Stimulated activated CD4-positive, alpha-beta T cell treated with anti-CD3 and anti-CD28 coated beads, Interleukin-4, amount 100 ng/mL, for 1 hour (primary cell): ENCODE results near the gene COL4A1.

Experiments
- DNase-seq: peaks from one replicate; pipeline ENCODE4 v3.0.0-alpha.2; 2020

COL4A1 gene

DNA sequence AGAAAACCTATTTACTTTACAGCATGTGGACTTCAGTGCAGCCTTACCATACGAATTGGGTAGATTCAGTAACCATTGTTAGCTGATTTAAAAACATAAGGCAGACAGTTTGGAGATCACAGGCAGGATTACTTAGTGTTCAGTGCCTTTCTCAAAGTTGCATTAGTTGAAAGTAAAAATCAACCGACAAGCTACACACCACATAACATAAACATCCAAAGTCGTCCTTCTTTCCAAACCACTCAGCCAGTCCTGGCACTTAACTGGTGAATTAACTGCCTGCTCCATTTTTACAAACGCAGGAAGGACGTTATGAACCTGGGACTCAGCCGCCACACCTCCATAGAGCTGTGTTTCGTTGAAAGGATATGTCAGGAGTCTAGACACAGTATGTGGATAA is 91.4 kb downstream of the COL4A1 start:
- DNase-seq: no peak

DNA sequence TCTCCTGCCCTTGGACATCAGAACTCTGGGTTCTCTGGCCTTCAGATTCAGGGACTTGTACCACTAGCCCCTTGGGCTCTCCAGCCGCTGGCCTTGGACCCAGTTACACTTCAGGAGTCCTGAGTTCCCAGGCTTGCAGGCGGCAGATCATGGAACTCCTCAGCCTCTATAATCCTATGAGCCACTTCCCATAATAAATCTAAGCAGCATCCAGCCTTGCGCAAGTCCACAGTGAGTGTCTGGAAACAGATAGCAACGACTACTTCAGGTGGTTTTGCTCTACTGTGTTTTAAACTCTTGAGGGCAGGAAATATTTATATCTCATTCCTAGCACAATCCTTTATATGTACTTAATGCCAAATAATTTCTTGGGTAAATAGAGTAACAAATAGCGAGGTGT is 92.3 kb downstream of the COL4A1 start:
- no peak for DNase-seq

DNA sequence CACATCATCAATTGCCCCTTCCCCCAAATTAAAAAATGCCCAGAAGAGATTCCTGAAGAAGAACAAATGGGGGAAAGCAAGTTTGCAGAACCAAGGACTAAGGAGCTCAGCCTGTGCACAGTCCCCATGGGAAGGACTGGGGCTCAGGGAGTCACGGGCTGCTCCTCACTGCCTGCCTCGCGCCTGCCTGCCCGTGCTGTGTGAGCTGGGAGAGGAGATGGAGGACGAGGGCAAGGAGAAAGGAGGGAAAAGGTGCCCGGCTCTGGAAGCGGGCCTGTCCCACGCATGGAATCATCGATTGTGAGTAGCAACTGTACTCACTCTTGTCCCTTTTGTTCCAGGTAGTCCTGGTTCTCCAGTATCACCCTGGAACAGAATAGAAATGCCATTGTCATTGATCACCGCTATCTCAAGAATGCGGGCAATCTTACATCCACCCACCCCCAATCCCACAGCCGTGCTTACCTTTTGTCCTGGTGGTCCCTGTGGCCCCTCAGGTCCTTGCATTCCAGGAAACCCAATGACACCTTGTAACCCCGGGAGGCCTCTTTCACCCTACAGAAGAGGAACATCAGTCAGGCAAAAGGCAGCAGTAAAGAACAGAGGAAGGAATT is 93.4 kb downstream of the COL4A1 start:
- DNase-seq: no peak

DNA sequence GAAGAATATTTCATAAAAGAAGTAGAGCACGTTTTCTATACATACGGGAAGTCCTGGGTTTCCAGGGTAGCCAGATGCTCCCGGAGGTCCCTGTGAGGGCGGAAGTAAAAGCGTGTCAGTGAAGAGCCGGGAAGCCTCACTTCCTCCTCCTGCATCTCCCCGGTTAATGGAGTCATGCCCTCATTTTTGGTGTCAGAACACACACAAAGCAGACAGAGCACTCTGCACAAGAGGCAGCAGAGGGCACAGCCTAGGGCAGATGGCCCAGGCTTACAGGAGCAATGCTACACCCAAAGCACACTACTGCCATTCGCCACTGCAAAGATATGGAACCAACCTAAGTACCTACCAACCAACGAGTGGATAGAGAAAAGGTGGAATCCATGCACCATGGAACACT is 94.4 kb downstream of the COL4A1 start:
- DNase-seq: no peak

DNA sequence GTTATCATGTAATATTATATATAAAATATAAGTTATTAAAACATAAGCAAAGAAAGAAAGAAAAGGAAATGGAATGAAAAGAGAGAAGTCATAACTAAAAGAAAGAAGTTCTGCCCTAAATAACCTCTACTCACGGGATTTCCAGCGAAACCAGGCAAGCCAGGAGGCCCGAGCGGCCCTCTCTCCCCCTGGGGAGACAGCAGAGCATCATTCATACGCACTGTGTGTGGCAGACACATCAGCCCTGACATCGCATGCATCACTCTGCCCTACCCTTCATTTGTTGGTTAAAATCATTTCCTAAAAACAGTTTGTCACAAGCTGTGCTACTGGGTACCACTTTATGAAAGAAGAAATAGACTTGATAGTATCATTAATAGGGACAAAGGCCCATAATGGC is 95.2 kb downstream of the COL4A1 start:
- no peak for DNase-seq

DNA sequence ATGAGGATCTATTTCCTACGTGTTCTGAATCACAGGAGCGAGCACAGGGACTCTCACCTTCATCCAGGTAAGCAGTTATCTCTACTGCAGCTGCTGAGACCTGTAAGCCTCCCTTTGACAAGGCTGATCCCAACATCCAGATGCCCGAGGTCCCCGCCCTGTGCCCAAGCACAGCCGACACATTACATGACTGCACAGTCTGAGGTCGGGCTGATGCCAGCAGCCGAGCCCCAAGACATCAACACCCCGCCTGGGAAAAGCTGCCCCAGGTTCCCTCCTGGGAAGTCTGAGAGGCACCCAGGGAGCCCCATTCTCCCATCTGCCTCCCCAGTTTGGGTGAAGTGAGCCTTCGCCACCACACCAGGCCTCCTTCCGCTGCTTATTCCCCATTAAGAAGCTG is 95.9 kb downstream of the COL4A1 start:
- DNase-seq: no peak

DNA sequence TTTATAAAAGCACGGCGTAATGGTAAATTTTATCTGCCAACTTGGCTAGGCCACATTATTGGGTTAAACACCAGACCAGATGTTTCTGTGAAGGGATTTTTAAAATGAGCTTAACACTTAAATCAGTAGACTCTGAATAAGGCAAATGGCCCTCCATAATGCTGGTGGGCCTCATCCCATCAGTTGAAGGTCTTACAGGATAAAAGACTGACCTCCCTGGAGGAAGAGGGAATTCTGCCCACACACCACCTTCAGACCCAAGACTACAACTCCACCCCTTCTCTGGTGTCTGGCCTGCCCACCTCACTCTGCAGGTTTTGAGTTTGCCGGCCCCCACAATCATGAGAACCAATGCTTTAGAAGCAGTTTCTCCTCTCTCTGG is 96.4 kb downstream of the COL4A1 start:
- DNase-seq: no peak

DNA sequence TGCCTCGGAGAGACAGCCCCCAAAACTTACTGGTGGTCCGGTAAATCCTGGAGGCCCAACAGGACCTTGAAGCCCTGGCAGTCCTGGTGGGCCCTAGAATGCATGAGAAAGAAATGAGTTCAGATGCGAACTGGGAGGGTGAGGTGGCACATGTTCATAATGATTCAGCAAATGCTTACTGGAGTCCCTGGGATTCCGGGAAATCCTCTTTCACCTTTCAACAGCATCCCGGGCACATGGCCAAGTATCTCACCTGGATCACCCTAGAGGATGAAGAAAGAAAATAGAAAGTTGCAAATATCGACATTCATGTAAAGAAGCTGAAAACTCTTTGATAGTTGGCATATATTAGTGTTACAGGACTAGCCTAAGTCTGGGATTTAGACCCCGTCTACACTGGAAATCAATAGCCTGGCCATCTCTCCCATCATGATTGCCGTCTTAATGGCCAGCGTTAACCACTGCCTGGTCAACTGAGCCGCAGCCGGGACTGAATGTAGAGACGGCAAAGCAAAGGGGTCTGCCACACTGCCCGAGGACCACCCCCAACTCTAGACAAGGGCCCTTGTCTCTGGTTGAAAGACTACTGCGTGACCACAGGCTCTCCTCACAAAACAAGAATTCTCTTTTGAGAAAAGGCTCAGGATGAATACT is 96.9 kb downstream of the COL4A1 start:
- no peak for DNase-seq

DNA sequence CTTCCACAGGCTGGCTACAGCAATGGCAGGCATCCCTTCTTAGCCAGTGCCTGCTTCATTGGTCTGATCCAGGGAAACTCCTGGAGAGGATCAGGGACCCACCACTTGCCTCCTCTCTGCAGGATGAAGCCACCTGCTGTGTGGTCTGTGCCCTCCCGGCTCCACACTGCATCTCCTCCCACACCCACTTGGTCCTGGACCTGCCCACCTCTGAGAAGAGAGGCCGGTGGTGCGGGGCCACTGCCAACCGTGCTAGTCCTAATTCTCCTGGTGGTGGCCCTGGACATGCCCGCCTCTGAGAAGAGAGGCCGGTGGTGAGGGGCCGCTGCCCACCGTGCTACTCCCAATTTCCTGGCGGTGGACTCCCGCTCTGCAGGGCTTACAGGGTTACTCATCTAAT is 98.8 kb downstream of the COL4A1 start:
- DNase-seq: no peak

DNA sequence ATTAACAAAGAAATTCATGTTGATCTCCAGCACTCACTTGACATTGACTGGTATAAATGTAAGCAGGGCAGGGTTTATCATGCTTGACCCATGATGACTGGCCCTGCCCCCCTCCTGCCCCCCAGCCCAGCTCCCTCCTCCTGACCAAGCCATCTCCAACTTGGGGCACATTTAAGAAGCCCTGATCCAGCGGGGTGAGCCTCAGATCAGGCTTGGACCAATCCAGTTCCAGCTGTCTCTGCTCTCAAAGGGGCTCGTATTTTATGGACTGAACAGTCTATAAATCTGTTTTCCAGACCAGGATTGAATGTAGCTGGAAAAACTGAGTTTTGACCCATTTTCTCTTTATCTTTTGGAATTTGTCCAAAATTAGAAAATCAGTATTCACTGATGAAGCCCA is 100.0 kb downstream of the COL4A1 start:
- DNase-seq: no peak

DNA sequence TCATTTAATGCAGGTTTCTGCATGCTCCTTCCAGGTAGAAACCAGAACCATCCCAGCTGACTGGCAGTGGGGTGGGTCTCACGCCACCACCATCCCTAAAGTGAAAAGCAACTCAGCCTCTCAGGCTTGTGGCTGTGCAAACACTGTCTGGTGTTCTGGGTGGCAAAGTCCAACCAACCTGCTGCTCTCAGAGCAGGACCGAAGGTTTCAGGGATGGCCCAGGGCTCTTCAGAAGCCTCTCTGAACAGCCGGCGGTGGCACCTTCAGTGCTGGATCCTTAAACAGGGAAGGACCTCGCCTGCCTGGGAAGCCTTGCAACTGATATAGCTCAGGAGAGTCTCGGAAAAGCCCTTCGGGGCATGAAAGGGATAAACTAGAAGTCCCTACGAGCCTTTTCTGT is 100.8 kb downstream of the COL4A1 start:
- no peak for DNase-seq

DNA sequence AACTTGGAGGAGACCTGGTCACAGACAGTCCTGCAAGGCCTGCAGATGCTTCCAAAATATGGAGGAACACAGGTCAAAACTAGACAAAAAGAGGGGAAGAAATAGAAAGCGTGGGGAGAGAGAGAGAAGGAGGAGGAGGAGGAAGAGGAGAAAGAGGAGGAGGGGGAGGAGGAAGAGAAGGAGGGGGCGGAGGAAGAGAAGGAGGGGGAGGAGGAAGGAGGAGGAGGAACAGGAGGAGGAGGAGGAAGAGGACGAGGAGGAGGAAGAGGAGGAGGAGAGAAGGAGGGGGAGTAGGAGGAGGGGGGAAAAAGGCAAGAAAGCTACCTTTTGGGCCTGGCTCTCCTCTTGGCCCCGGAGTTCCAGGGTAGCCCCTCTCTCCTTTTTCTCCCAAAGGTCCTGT is 105.8 kb downstream of the COL4A1 start:
- no peak for DNase-seq

DNA sequence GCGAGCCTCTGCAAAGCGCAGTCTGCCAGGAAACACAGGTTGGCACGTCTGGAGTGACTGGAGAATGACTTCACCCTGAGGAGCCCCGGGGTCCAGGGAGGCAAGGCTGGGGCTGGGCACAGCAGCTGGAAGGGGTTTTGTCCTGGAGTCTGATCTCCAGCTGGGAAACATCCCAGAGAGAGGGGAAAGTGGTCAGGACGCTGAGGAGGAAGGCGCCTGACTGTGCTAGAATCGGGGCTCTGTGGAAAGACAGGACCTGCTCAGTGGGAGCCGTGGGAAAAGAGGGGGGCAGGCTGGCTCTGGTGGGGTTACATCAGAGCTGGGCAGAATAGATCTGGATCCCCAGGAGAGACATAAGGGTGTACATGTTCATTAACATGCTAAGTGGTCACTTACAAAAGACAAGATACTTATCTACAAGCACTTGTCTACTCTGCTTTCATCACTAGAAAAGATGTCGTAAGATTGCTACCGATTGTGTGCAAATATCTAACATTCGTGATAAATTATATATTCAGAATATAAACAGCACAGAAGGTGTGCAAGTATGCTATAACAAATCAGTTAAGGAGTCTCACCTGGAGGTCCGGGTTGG is 106.6 kb downstream of the COL4A1 start:
- DNase-seq: no peak

DNA sequence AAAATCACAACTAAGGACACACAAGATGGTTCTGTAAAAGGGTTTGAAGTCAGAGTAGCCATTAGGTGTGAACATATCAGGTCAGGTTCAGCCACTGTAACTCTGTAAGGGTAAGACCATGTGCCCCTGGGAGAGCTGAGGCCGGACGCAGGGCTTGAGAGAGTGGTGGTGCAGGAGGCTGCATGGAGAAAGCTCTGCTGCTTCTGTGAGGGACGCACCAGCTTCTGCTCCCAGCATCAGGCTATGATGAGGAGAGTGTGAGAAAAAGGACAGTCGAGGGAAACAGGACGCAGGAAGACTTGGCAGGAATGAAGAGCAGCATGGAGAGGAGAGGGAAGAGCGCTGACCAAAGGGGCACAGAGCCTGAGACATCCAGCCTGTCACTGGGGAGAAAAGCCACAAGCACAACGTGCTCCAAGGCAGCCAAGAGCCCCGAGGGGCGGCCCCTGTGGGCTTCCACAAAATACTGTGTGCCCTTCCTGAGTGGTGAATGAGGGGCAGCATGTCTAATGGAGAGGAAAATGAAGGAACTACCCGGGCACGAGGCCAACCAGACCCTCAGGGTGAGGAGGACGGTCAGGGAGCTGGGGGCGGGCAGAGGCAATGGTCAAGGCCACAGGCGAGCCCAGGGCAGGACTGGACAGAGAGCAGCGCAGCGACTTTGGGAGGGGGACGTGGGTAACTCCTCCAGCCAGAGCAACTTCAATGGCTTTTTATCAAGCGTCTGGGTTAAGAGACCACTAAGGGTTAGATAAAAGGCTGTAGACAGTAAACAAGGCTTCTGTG is 107.7 kb downstream of the COL4A1 start:
- no peak for DNase-seq

DNA sequence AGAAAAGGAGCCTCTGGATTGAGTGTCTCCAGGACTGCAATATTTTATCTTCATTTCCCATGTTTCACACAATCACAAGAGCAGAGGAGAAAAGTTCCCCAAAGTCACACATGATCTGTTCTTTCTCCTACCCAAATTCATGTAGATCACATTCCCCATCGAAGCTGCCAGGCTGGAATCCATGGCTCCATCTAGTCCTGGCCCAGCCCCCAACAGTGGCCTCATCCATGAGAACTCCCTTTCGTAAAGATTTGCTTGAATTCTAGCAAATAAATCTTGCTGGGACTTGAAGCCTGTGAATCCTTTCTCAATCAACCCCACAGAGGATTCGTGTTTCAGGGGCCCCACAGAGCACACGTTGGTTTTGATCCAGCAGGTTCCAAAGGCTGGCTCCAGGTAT is 109.5 kb downstream of the COL4A1 start:
- no peak for DNase-seq

DNA sequence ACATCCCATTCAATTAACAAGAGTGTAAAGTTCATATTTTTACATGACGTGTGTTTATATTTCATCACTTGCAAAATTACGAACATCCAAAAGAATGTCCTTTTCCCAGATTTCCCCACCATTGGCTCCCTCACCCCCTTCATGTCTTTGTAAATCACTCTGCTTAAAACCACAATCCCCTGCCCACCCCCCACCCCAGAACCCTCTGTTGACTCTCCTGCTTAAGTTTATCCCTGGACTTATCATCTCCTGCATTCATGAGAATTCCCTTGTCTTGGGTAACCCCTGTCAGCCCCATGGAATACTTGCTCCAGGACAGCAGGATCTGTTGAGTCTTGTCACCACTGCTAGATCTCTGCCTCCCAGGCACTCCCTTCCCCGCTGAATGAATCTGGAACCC is 109.9 kb downstream of the COL4A1 start:
- DNase-seq: no peak

DNA sequence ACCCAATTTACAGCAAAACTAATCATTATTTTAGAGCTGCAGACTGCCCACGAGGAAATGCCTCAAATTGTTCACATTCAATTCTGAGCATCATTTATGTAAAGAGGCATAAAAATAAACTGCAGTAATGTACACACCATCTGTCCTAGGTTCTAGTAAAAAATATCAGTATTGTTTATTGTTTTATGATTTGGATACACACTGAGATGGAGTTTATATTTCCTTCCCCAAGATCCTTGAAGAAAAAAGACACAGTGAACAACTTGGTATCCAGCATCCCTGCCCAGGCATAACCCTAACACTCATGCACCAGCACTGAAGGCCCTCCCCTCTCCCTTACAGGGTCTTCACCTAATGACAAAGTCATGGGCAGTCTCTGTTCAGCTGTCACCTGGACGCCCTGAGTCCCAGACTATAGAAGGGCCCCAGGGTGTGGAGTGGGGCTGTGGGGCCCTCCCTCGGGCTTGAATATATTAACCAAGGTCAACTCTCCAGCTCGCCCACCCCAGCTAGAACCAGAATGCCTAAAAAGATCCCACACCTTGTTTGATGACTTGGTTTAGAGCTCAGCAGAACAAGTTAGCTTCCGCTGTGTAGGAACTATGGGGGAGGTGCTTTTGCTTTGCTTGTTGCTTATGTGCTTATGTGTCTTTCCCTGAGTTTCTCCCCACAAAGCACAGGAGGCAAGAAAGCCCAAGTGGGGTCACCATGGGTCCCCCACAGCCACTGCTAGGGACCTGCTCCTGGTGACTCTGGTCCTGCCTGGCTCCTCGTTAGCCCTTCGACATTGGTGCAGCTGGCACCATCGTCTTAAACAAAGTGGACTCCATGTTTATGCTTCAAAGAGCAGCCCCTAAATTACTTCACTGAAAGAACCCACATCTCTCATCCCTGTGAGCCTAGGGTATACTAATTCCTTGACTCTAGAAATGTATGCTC is 111.1 kb downstream of the COL4A1 start:
- DNase-seq: no peak

DNA sequence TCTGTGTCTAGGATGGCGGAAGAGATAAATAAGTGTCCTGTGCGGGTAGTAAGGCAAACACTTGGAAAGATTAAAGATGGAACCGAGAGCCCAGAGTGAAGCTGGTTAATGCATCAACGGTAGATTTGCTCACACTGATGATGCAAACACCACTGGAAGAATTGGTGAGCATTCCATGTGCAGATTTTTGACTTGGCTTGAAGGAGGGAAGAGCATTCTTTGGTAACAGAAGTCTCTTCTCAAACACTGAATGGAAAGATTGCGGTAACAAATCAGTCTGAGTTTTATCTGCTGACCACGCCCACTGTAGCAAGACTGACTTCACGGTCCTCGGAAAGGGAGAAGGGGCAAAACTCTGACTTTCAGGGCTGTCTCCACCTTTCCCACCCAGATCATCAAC is 112.5 kb downstream of the COL4A1 start:
- no peak for DNase-seq

DNA sequence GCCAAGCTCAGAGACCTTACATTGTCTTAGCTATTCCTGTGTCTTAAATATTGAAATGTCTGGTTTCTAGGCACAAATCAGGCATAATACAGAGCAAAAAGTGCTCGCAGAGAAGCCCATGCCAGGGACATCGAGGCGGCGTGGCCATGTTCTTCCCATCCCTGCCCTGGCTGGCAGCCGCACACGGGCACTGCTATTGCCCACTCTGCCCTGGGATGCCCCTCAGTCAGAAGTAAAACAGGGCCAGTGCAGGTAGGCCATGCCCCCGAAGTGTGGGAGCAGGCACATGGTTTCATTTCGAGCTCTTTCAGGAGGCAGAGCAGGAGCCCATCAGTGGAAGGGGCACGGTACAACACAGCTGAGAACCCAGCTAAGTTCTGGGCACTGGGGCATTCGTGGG is 113.5 kb downstream of the COL4A1 start:
- no peak for DNase-seq

DNA sequence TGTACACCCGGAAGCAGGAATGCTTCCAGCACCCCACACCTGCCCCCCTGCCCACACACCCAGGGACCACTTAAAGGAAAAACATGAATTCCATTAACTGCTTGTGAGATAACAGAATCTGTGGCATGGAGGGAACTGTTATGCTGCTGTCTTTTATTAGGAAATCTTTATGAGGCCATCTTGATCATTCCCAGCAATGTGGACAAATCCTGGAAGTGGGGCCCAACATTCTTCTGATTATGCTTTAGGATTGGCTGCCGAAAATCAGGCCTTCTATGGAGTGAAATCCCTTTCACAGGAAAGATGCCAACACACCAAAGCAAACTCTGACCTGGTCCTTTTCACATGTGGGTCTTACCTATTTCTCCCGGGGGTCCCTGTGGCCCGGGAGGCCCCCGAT is 114.5 kb downstream of the COL4A1 start:
- DNase-seq: no peak

DNA sequence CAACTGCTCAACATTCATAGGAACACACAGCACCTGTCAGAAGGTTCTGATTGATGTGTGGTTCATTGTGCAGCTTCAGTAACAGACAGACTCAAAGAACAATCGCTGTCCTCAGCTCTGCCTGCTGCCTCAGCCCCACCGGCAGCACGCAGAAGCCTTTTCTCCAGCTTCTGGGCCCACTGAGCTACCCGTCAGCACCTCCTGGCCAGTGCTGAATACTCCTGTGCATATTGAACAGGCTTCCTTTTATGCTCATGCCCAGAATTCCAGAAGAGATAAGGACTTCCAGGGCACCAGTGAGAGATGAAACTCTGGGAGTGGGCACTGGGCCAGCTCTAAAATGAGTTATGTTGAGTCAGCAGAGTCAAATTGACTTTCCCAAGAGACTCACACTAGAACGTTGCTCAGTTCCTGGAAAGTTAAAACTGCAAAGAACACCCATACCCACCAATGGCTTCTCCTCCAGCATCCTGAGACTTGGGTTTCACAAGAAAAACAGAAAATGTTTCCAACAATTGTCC is 119.3 kb downstream of the COL4A1 start:
- DNase-seq: no peak

DNA sequence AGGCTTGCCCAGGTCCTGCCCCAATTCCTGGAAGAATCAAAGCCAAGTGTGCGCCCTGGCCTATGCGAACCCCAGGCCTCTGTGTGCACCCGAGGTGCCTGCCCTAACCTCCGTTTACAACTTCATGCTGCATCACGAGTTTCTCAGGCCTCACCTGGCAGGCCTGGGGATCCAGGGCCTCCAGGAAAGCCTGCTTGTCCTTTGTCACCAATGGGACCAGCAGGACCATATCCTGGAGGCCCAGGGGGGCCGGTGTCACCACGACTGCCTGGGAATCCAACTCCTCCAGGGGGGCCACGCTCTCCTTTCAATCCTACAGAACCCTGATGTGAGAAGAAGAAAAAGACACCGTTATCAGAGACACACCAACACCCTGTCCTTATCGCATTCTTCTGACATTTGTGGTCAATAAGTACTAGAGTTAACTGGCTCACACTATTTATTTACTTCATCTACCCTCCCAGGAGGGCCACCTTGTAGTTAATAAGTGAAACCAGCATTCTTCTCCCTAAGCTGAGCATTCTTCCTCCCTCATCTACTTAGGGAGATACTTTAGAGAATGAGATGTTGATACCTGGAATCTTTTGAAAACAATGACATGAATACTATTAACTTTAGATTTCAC is 120.6 kb downstream of the COL4A1 start:
- DNase-seq: no peak
